ENCODE data around the gene NR5A2. TPM values are rescaled to one million over a fixed set of nuclear protein-coding genes. Genes with fewer than 3 reads are reported as not detected.

The NR5A2 gene
- total RNA-seq, 2 donors from 2014 or later = 0.62 to 1.7 TPM

- Histone ChIP-seq H3K4me3 (ENCODE audit: low read length) (no peak overlapping the region), H3K9ac (ENCODE audit: extremely low read depth, low read length, poor library complexity, severe bottlenecking) (no peak overlapping the region), H3K4me1 (ENCODE audit: control insufficient read depth, insufficient read depth, low read length) (no peaks in the 10 kb centered on the region), H3K27ac (ENCODE audit: low read depth, low read length) (no peak overlapping the region), H3K9me3 (ENCODE audit: control insufficient read depth, low read length) (peaks cover 4% of the 10 kb centered on the region), H3K36me3 (ENCODE audit: control insufficient read depth, insufficient read depth, low read length) (no peaks in the 10 kb centered on the region), H3K27me3 (ENCODE audit: control insufficient read depth, insufficient read depth, low read length, poor library complexity, severe bottlenecking) (no peaks in the 10 kb centered on the region)
- peaks cover 1% of the 10 kb centered on the region for H3K4me1 Mint-ChIP-seq
- H3K4me3 Mint-ChIP-seq = no peak overlapping the region
- no peak for TF ChIP-seq CTCF (conservative IDR thresholded peaks at IDR 0.05)
- no peak overlapping the region for H3K27ac Mint-ChIP-seq
- 92 to 95% methylated on average over 12 to 15 of the region's 15 CpGs for WGBS, 2 experiments (ENCODE audit: insufficient coverage in 1 of 2, insufficient read length in 1 of 2)
- H3K36me3 Mint-ChIP-seq (ENCODE audit: low read depth) = no peaks in the 10 kb centered on the region
- H3K9me3 Mint-ChIP-seq = peaks cover 7% of the 10 kb centered on the region
- DNase-seq = no peak
- no peaks in the 10 kb centered on the region for H3K27me3 Mint-ChIP-seq (ENCODE audit: insufficient read depth)
These were observed 186.4 kb downstream of the NR5A2 start for GRCh38 chr1:200213921-200214320.

GRCh38 chr1:200215350-200215749, 187.8 kb downstream of the NR5A2 start:
- peaks cover 4% of the 10 kb centered on the region for H3K9me3 ChIP-seq (ENCODE audit: control insufficient read depth, low read length)
- no peak overlapping the region for H3K27ac Mint-ChIP-seq
- no peak overlapping the region for H3K9ac ChIP-seq (ENCODE audit: extremely low read depth, low read length, poor library complexity, severe bottlenecking)
- H3K4me3 ChIP-seq (ENCODE audit: low read length) = no peak overlapping the region
- no peaks in the 10 kb centered on the region for H3K4me1 ChIP-seq (ENCODE audit: control insufficient read depth, insufficient read depth, low read length)
- H3K4me3 Mint-ChIP-seq = no peak overlapping the region
- no peaks in the 10 kb centered on the region for H3K27me3 ChIP-seq (ENCODE audit: control insufficient read depth, insufficient read depth, low read length, poor library complexity, severe bottlenecking)
- no peaks in the 10 kb centered on the region for H3K27me3 Mint-ChIP-seq (ENCODE audit: insufficient read depth)
- no peak for DNase-seq
- peaks cover 1% of the 10 kb centered on the region for H3K4me1 Mint-ChIP-seq
- 86 to 87% methylated on average over 2 of the region's 2 CpGs for WGBS, 2 experiments (ENCODE audit: insufficient coverage in 1 of 2, insufficient read length in 1 of 2)
- peaks cover 7% of the 10 kb centered on the region for H3K9me3 Mint-ChIP-seq
- H3K36me3 ChIP-seq (ENCODE audit: control insufficient read depth, insufficient read depth, low read length) = no peaks in the 10 kb centered on the region
- no peaks in the 10 kb centered on the region for H3K36me3 Mint-ChIP-seq (ENCODE audit: low read depth)
- no peak for TF ChIP-seq CTCF (conservative IDR thresholded peaks at IDR 0.05)
- no peak overlapping the region for H3K27ac ChIP-seq (ENCODE audit: low read depth, low read length)

- Histone ChIP-seq H3K9me3 (ENCODE audit: control insufficient read depth, low read length) (peaks cover 4% of the 10 kb centered on the region), H3K36me3 (ENCODE audit: control insufficient read depth, insufficient read depth, low read length) (no peaks in the 10 kb centered on the region), H3K27ac (ENCODE audit: low read depth, low read length) (no peak overlapping the region), H3K4me3 (ENCODE audit: low read length) (no peak overlapping the region), H3K27me3 (ENCODE audit: control insufficient read depth, insufficient read depth, low read length, poor library complexity, severe bottlenecking) (no peaks in the 10 kb centered on the region), H3K4me1 (ENCODE audit: control insufficient read depth, insufficient read depth, low read length) (no peaks in the 10 kb centered on the region), H3K9ac (ENCODE audit: extremely low read depth, low read length, poor library complexity, severe bottlenecking) (no peak overlapping the region)
- Mint-ChIP-seq H3K9me3 (peaks cover 7% of the 10 kb centered on the region), H3K4me1 (peaks cover 1% of the 10 kb centered on the region), H3K36me3 (ENCODE audit: low read depth) (no peaks in the 10 kb centered on the region), H3K27ac (no peak overlapping the region), H3K27me3 (ENCODE audit: insufficient read depth) (no peaks in the 10 kb centered on the region), H3K4me3 (no peak overlapping the region)
- WGBS, 2 experiments (ENCODE audit: insufficient coverage in 1 of 2, insufficient read length in 1 of 2) = 92 to 93% methylated on average over 4 to 5 of the region's 5 CpGs
- TF ChIP-seq CTCF (conservative IDR thresholded peaks at IDR 0.05) = no peak
- no peak for DNase-seq
These were observed 190.2 kb downstream of the NR5A2 start for GRCh38 chr1:200217703-200218102.
